Sigmoid colon (tissue), 4 donors: ENCODE measurements around the gene MTAP.

ENCODE experiments used
- POLR2A ChIP-seq, 2 donors: fragments of 450-650 bp; IDR thresholded peaks; one replicate each; pipeline ENCODE4 v1.6.1; 2016; ENCODE audit warnings: antibody characterized with exemption in 2 of 2, mild to moderate bottlenecking in 2 of 2, moderate library complexity in 2 of 2
- POLR2AphosphoS5 ChIP-seq, 4 donors: sonication (generic); formaldehyde crosslinking; IDR thresholded peaks; one replicate each; pipeline ENCODE4 v1.6.1; 2017; ENCODE audit warnings: antibody characterized with exemption in 4 of 4
- TF ChIP-seq, protein P1 (sequence below), 4 experiments: fragments of 450-650 bp in 3 of 4; fragments of 200-600 bp in 1 of 4; IDR thresholded peaks; one replicate each; pipeline ENCODE4 v1.5.1; 2016 to 2019; ENCODE audit warnings: antibody characterized with exemption in 4 of 4, mild to moderate bottlenecking in 3 of 4, moderate library complexity in 2 of 4

DNA sequence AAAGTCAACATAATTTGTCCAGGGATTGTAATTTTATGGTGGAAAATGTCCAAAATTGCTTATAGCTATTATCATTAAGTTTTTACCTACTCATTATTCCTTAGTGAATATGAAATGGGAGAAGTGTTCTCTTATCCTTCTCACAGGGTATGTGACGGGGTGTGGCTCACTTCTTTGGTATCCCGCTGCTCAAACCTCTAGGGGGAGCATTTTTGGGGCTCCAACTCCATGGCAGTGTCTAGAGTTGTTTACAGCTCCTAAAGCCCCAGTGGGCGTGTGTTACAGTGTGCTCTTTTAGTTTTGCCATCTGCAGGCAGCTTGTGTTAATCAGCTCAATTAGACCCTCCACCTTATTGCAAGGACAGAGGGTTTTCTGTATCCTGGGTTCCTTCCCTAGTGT is 102.3 kb downstream of the MTAP start:
- TF ChIP-seq, protein P1, sequence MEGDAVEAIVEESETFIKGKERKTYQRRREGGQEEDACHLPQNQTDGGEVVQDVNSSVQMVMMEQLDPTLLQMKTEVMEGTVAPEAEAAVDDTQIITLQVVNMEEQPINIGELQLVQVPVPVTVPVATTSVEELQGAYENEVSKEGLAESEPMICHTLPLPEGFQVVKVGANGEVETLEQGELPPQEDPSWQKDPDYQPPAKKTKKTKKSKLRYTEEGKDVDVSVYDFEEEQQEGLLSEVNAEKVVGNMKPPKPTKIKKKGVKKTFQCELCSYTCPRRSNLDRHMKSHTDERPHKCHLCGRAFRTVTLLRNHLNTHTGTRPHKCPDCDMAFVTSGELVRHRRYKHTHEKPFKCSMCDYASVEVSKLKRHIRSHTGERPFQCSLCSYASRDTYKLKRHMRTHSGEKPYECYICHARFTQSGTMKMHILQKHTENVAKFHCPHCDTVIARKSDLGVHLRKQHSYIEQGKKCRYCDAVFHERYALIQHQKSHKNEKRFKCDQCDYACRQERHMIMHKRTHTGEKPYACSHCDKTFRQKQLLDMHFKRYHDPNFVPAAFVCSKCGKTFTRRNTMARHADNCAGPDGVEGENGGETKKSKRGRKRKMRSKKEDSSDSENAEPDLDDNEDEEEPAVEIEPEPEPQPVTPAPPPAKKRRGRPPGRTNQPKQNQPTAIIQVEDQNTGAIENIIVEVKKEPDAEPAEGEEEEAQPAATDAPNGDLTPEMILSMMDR (IDR thresholded peaks at IDR 0.05): no peak
- TF ChIP-seq POLR2A (IDR thresholded peaks at IDR 0.05): no peak
- no peak for TF ChIP-seq POLR2AphosphoS5 (IDR thresholded peaks at IDR 0.05)
